ENCODE results near the gene SLC16A12. TPM values are rescaled to one million over a fixed set of nuclear protein-coding genes. Genes with fewer than 3 reads are reported as not detected.

Gene SLC16A12
- total and polyA plus RNA-seq, 2 of the 8 experiments (the other 6 are each of a cell fraction or from before 2014, with no cell fraction given) = 1.6 to 1.9 TPM

GRCh38 chr10:89450901-89451300 is 84.5 kb downstream of the SLC16A12 start:
- no peak for TF ChIP-seq HDAC6 (IDR thresholded peaks at IDR 0.05; ENCODE audit: low read depth, low read length)
- no peak for TF ChIP-seq BCL11A (IDR thresholded peaks at IDR 0.05; ENCODE audit: low read depth in 2 of 2, low read length in 2 of 2)
- TF ChIP-seq GTF2F1 (IDR thresholded peaks at IDR 0.05; ENCODE audit: borderline replicate concordance, low read depth, low read length) = no peak
- no peak for TF ChIP-seq CHD2 (IDR thresholded peaks at IDR 0.05; ENCODE audit: low read length)
- TF ChIP-seq YY1 (IDR thresholded peaks at IDR 0.05; ENCODE audit: low read depth, low read length) = no peak
- TF ChIP-seq PHF8 (conservative IDR thresholded peaks at IDR 0.05; ENCODE audit: low read depth, low read length) = no peak
- TF ChIP-seq RBBP5 (IDR thresholded peaks at IDR 0.05; ENCODE audit: borderline replicate concordance, low read depth, low read length) = no peak
- no peak for TF ChIP-seq EP300 (IDR thresholded peaks at IDR 0.05; ENCODE audit: borderline replicate concordance in 1 of 2, low read depth in 2 of 2, low read length in 2 of 2)
- TF ChIP-seq ASH2L (IDR thresholded peaks at IDR 0.05; ENCODE audit: low read length) = no peak
- TF ChIP-seq SIRT6 (IDR thresholded peaks at IDR 0.05; ENCODE audit: low read length) = no peak
- TF ChIP-seq TCF12 (IDR thresholded peaks at IDR 0.05; ENCODE audit: low read depth, low read length) = no peak
- TF ChIP-seq TAF7 (optimal IDR thresholded peaks at IDR 0.05; ENCODE audit: borderline replicate concordance, low read depth, low read length) = no peak
- no peak for TF ChIP-seq NANOG (IDR thresholded peaks at IDR 0.05; ENCODE audit: insufficient read depth, low read depth, low read length, poor library complexity, severe bottlenecking)
- no peak for TF ChIP-seq CBX5 (IDR thresholded peaks at IDR 0.05; ENCODE audit: low read depth, low read length)
- TF ChIP-seq TEAD4 (IDR thresholded peaks at IDR 0.05; ENCODE audit: low read depth, low read length) = no peak
- no peak for TF ChIP-seq MAFK (IDR thresholded peaks at IDR 0.05; ENCODE audit: low read depth, low read length)
- Histone ChIP-seq H2BK120ac (replicated peaks; ENCODE audit: low read depth, low read length) (no peak overlapping the region), H3K4ac (replicated peaks; ENCODE audit: insufficient read length, low read depth, low read length) (no peak overlapping the region), H3K56ac (replicated peaks; ENCODE audit: insufficient read length, low read depth, low read length) (no peak overlapping the region), H4K91ac (replicated peaks; ENCODE audit: insufficient read length, low read length) (no peak overlapping the region), H3K79me1 (ENCODE audit: low read depth, low read length) (no peaks in the 10 kb centered on the region), H2BK15ac (ENCODE audit: low read length) (no peak overlapping the region), H3K9me3 (ENCODE audit: insufficient read depth in 2 of 2, low read depth in 1 of 2, low read length in 1 of 2) (no peaks in the 10 kb centered on the region), H3K18ac (ENCODE audit: extremely low read depth, low read length) (no peak overlapping the region), H4K8ac (ENCODE audit: extremely low read depth, insufficient read depth, low read length) (no peak overlapping the region), H3K4me1 (replicated peaks in 1 of 4; ENCODE audit: control insufficient read depth in 3 of 4, insufficient read depth in 4 of 4, low read length in 3 of 4) (no peaks in the 10 kb centered on the region), H3K4me3 (ENCODE audit: extremely low read depth in 1 of 4, insufficient read depth in 2 of 4, low read depth in 3 of 4, low read length in 4 of 4) (no peak overlapping the region), H3K23me2 (ENCODE audit: low read depth, low read length) (no peaks in the 10 kb centered on the region; the same call in 1 of the 2 replicates), H2BK20ac (ENCODE audit: low read length) (no peak overlapping the region), H3K9ac (replicated peaks in 1 of 4; ENCODE audit: extremely low read depth in 1 of 4, low read depth in 3 of 4, low read length in 3 of 4) (no peak overlapping the region), H2AK5ac (ENCODE audit: low read depth, low read length) (no peak overlapping the region), H3K23ac (ENCODE audit: insufficient read length) (no peak overlapping the region), H4K5ac (ENCODE audit: insufficient read length, low read depth, low read length) (no peak overlapping the region), H3K14ac (ENCODE audit: insufficient read length) (no peak overlapping the region), H3K27me3 (replicated peaks in 1 of 4; ENCODE audit: control insufficient read depth in 3 of 4, extremely low read depth in 1 of 4, insufficient read depth in 3 of 4, low read length in 3 of 4) (no peaks in the 10 kb centered on the region), H2BK5ac (ENCODE audit: low read depth, low read length) (no peak overlapping the region), H3K27ac (ENCODE audit: low read depth, low read length) (no peak overlapping the region), H3K79me2 (ENCODE audit: control insufficient read depth in 1 of 2, insufficient read depth in 2 of 2, low read length in 2 of 2) (no peaks in the 10 kb centered on the region), H3K36me3 (ENCODE audit: control insufficient read depth in 2 of 4, insufficient read depth in 4 of 4, low read length in 3 of 4) (no peaks in the 10 kb centered on the region), H4K20me1 (replicated peaks in 1 of 2; ENCODE audit: control insufficient read depth in 1 of 2, insufficient read depth in 2 of 2, low read length in 2 of 2) (no peaks in the 10 kb centered on the region), H2BK12ac (ENCODE audit: low read depth, low read length) (no peak overlapping the region), H2AFZ (ENCODE audit: low read length) (no peak overlapping the region), H3K4me2 (ENCODE audit: insufficient read depth in 1 of 2, low read depth in 2 of 2, low read length in 2 of 2) (no peak overlapping the region)
- 94% methylated on average over 2 of the region's 2 CpGs; no CpG with 5 or more reads in 1 of the 2 experiments for WGBS, 2 experiments (ENCODE audit: extremely low coverage in 1 of 2, insufficient coverage in 1 of 2, insufficient read length in 1 of 2, insufficient replicate concordance in 2 of 2, low coverage in 1 of 2, low lambda C conversion rate in 2 of 2, missing lambda C conversion rate in 1 of 2)
- POLR2A ChIA-PET (ENCODE audit: partially characterized antibody) = no interaction called here
- no peak for FAIRE-seq
- CTCF ChIA-PET (ENCODE audit: partially characterized antibody) = interaction anchor here (1.0 to 2.7 kb wide), 5 partner anchors 9 to 193 kb away, joined by 3 to 22 read pairs (median 3); no protein-coding TSS in a partner anchor
- DNase-seq (ENCODE audit: low read depth in 1 of 2, low spot score in 2 of 2) = no peak

All from H1 (cell line).